Kidney (tissue), 14 donors: Measurements from ENCODE around the gene IFI44L. TPM values are rescaled to one million over a fixed set of nuclear protein-coding genes. Genes with fewer than 3 reads are reported as not detected.

ENCODE experiments used
- DNase-seq, 5 donors: peaks; one replicate each; pipeline ENCODE4 v3.0.0-alpha.2; 2013 to 2020
- FAIRE-seq: peaks from 2 replicates; lab custom pipeline; 2012; peaks lifted over from hg19 to GRCh38; lab: Jason Lieb, UNC
- H3K27ac ChIP-seq, 2 donors: one replicate each; pipeline ENCODE4 v1.7.0; 2013; ENCODE audit warnings: low read depth in 2 of 2, low read length in 2 of 2, inconsistent platforms in 1 of 2
- H3K27me3 ChIP-seq: one replicate; pipeline ENCODE4 v1.7.1; 2013; ENCODE audit warnings: low read length, inconsistent platforms; ENCODE audit not compliant: control insufficient read depth, insufficient read depth
- H3K36me3 ChIP-seq, 3 donors: one replicate each; pipeline versions ENCODE4 v1.7.0 to v1.7.1; 2013; ENCODE audit warnings: low read length in 3 of 3, control low read depth in 1 of 3, inconsistent platforms in 1 of 3; ENCODE audit not compliant: insufficient read depth in 3 of 3, control insufficient read depth in 2 of 3
- H3K4me1 ChIP-seq, 3 donors: one replicate each; pipeline versions ENCODE4 v1.7.0 to v1.7.1; 2013; ENCODE audit warnings: low read length in 3 of 3, inconsistent platforms in 1 of 3, low read depth in 1 of 3; ENCODE audit not compliant: control insufficient read depth in 2 of 3, insufficient read depth in 2 of 3
- H3K4me3 ChIP-seq, 3 donors: one replicate each; pipeline versions ENCODE4 v1.7.0 to v1.8.1; 2013; ENCODE audit warnings: low read length in 3 of 3, control low read depth in 1 of 3, inconsistent platforms in 1 of 3
- H3K9ac ChIP-seq, 3 donors: one replicate each; pipeline versions ENCODE4 v1.7.0 to v1.7.1; 2013; ENCODE audit warnings: low read length in 3 of 3, control low read depth in 1 of 3, inconsistent platforms in 1 of 3
- H3K9me3 ChIP-seq, 3 donors: one replicate each; pipeline versions ENCODE4 v1.7.0 to v1.7.1; 2013; ENCODE audit warnings: low read length in 3 of 3, control low read depth in 1 of 3, inconsistent platforms in 1 of 3; ENCODE audit not compliant: control insufficient read depth in 2 of 3, insufficient read depth in 1 of 3
- CTCF ChIP-seq: IDR thresholded peaks from 3 replicates; pipeline ENCODE4 v1.5.1; 2012; ENCODE audit warnings: mild to moderate bottlenecking, moderate library complexity, borderline replicate concordance; ENCODE audit not compliant: insufficient read depth; ENCODE audit errors: extremely low read depth
- intact Hi-C: fragments of 100-400 bp; cut with DNase I; formaldehyde crosslinking; loops from one replicate; pipeline ENCODE4 v1.11.1; 2022
- polyA plus RNA-seq: library from polyadenylated mRNA; stranded (reverse); fragments of 350-450 nt; fragmentation: Illumina TruSeq; extraction: RNeasy Lipid Tissue Mini Kit (QIAGEN cat#74804); gene quantifications from one replicate; pipeline ENCODE4 v1.2.3, GENCODE V29; 2014; ENCODE audit warnings: low read depth, low replicate concordance; ENCODE audit not compliant: insufficient read depth
- total RNA-seq: library from RNA; stranded (reverse); fragmentation: NEBNext Ultra II Directional; extraction: Animal tissue kit (Norgen Biotek cat#: 25700); gene quantifications from one replicate; pipeline ENCODE4 v1.2.1, GENCODE V29; 2021
- donor health status: control.
- donor health status: control.
- donor health status: control.
- donor health status: control.
- donor health status: control.
- donor health status: DM: yes; HTN: yes; CAD: no.
- donor health status: Normal renal cell carcinoma (clear cell type).

Gene IFI44L
- total and polyA plus RNA-seq, 2 donors from 2014 or later = 5.7 to 20.6 TPM

- no peak for TF ChIP-seq CTCF
- FAIRE-seq (no peak), DNase-seq (no peak)
- H3K9me3 ChIP-seq = no peaks in the 10 kb centered on the region
- intact Hi-C loops = loop anchor here (10.0 kb wide), 1 partner anchor 543 kb away; no protein-coding TSS in a partner anchor
- H3K4me3 ChIP-seq = no peak overlapping the region
- no peaks in the 10 kb centered on the region for H3K36me3 ChIP-seq
- H3K9ac ChIP-seq = no peak overlapping the region
- no peaks in the 10 kb centered on the region for H3K27me3 ChIP-seq
- H3K27ac ChIP-seq = no peak overlapping the region
- H3K4me1 ChIP-seq = no peaks in the 10 kb centered on the region
These were observed 57.5 kb downstream of the IFI44L start for GRCh38 chr1:78677788-78678187.

- H3K36me3 ChIP-seq = no peaks in the 10 kb centered on the region
- no peak overlapping the region for H3K27ac ChIP-seq
- no peaks in the 10 kb centered on the region for H3K4me1 ChIP-seq
- H3K9me3 ChIP-seq = no peaks in the 10 kb centered on the region
- FAIRE-seq (no peak), DNase-seq (no peak)
- no peak for TF ChIP-seq CTCF
- no peak overlapping the region for H3K9ac ChIP-seq
- no peaks in the 10 kb centered on the region for H3K27me3 ChIP-seq
- intact Hi-C loops = loop anchor here (10.0 kb wide), 1 partner anchor 544 kb away; no protein-coding TSS in a partner anchor
- H3K4me3 ChIP-seq = no peak overlapping the region
These were observed 58.1 kb downstream of the IFI44L start for GRCh38 chr1:78678324-78678723.

- no peak overlapping the region for H3K9ac ChIP-seq
- H3K9me3 ChIP-seq = no peaks in the 10 kb centered on the region
- no peak for DNase-seq
- H3K4me1 ChIP-seq = no peaks in the 10 kb centered on the region
- no peaks in the 10 kb centered on the region for H3K36me3 ChIP-seq
- no peak for FAIRE-seq
- no peak overlapping the region for H3K4me3 ChIP-seq
- TF ChIP-seq CTCF = no peak
- intact Hi-C loops = no loop called here
- no peak overlapping the region for H3K27ac ChIP-seq
- H3K27me3 ChIP-seq = no peaks in the 10 kb centered on the region
These were observed 61.0 kb downstream of the IFI44L start for GRCh38 chr1:78681265-78681664.

- Histone ChIP-seq H3K4me1 (no peaks in the 10 kb centered on the region), H3K9ac (no peak overlapping the region), H3K27me3 (no peaks in the 10 kb centered on the region), H3K36me3 (no peaks in the 10 kb centered on the region), H3K9me3 (no peaks in the 10 kb centered on the region), H3K27ac (no peak overlapping the region), H3K4me3 (no peak overlapping the region)
- TF ChIP-seq CTCF = no peak
- no peak for DNase-seq
- intact Hi-C loops = no loop called here
- no peak for FAIRE-seq
These were observed 62.2 kb downstream of the IFI44L start for GRCh38 chr1:78682496-78682895.
